Tibial artery (tissue), 4 donors: ENCODE measurements around the gene EYS.

Experiments
- DNase-seq, 2 donors: peaks; one replicate each; pipeline ENCODE4 v3.0.0-alpha.2; 2019
- H3K27ac ChIP-seq, 2 donors: fragments of 200-600 bp; sonication (generic) in 1 of 2; 1 replicate in 1 of 2; 2 replicates in 1 of 2; pipeline ENCODE4 v1.5.1; 2018 to 2019; ENCODE audit warnings: mild to moderate bottlenecking in 1 of 2
- H3K27me3 ChIP-seq, 2 donors: fragments of 200-600 bp; sonication (generic) in 1 of 2; one replicate each; pipeline versions ENCODE4 v1.5.1 to v1.6.0; 2016 to 2019
- H3K36me3 ChIP-seq, 3 donors: fragments of 200-600 bp; sonication (generic) in 2 of 3; one replicate each; pipeline ENCODE4 v1.5.1; 2016 to 2019; ENCODE audit warnings: mild to moderate bottlenecking in 2 of 3
- H3K4me1 ChIP-seq, 4 donors: fragments of 200-600 bp; sonication (generic) in 2 of 4; 1 replicate in 3 of 4; 2 replicates in 1 of 4; pipeline ENCODE4 v1.5.1; 2016 to 2019
- H3K4me3 ChIP-seq, 2 donors: fragments of 200-600 bp; sonication (generic) in 1 of 2; 1 replicate in 1 of 2; 2 replicates in 1 of 2; pipeline ENCODE4 v1.5.1; 2018 to 2019; ENCODE audit warnings: mild to moderate bottlenecking in 2 of 2
- H3K9me3 ChIP-seq, 3 donors: fragments of 200-600 bp; sonication (generic) in 1 of 3; one replicate each; pipeline ENCODE4 v1.5.1; 2016 to 2019
- intact Hi-C: fragments of 100-400 bp; cut with DNase I; formaldehyde crosslinking; loops from one replicate; pipeline ENCODE4 v1.15.0; 2023; ENCODE audit warnings: low total_unique reads
- TF ChIP-seq, protein P1 (sequence below), 2 experiments: fragments of 200-600 bp in 1 of 2; fragments of 450-650 bp in 1 of 2; IDR thresholded peaks; one replicate each; pipeline ENCODE4 v1.5.1; 2017 to 2019; ENCODE audit warnings: antibody characterized with exemption in 2 of 2, mild to moderate bottlenecking in 1 of 2, moderate library complexity in 1 of 2

EYS gene

DNA sequence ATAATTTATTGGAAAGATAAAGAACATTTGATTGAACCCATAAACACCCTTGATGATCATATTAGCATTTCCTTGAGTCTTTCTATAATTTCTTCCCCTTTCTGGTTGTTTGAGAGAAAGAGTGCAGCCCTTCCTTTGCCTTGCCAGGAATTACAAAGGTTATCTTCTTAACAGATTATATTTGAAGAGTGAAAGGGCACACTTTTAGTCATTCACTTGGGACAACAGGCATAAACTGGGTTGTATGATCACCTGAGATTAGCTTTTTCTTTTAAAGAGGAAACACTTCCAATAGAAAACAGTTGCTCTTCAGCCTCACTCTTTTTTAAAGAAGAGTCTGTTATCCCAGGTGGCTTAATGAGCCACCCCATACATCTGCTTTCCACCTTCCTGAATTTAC lies 1776.2 kb downstream of the EYS start:
- no peak overlapping the region for H3K27ac ChIP-seq
- H3K4me1 ChIP-seq = no peaks in the 10 kb centered on the region
- no peak overlapping the region for H3K4me3 ChIP-seq
- TF ChIP-seq, protein P1, sequence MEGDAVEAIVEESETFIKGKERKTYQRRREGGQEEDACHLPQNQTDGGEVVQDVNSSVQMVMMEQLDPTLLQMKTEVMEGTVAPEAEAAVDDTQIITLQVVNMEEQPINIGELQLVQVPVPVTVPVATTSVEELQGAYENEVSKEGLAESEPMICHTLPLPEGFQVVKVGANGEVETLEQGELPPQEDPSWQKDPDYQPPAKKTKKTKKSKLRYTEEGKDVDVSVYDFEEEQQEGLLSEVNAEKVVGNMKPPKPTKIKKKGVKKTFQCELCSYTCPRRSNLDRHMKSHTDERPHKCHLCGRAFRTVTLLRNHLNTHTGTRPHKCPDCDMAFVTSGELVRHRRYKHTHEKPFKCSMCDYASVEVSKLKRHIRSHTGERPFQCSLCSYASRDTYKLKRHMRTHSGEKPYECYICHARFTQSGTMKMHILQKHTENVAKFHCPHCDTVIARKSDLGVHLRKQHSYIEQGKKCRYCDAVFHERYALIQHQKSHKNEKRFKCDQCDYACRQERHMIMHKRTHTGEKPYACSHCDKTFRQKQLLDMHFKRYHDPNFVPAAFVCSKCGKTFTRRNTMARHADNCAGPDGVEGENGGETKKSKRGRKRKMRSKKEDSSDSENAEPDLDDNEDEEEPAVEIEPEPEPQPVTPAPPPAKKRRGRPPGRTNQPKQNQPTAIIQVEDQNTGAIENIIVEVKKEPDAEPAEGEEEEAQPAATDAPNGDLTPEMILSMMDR (IDR thresholded peaks at IDR 0.05) = no peak
- no peaks in the 10 kb centered on the region for H3K9me3 ChIP-seq
- H3K27me3 ChIP-seq = no peaks in the 10 kb centered on the region
- H3K36me3 ChIP-seq = no peaks in the 10 kb centered on the region
- intact Hi-C loops = no loop called here
- no peak for DNase-seq

DNA sequence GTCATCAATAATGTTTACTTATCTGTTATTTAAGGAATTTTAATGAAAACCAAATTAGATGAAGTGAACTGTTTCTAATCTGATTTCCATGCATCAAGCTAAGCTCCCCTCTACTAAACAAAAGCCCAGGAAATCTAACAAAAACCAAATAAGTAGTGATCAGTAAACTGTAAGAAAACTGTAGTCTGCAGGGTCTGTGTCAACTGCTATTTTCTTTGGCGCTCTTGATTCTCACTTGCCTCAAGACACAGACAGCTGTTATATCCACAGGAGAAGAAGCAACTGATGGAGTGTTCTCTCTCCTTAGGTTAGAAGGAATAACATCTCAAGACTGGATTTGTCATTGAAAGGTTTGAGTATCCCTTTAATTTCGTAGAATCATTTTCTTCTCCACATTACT lies 1777.9 kb downstream of the EYS start:
- intact Hi-C loops = no loop called here
- no peaks in the 10 kb centered on the region for H3K4me1 ChIP-seq
- no peaks in the 10 kb centered on the region for H3K36me3 ChIP-seq
- H3K27ac ChIP-seq = no peak overlapping the region
- H3K9me3 ChIP-seq = no peaks in the 10 kb centered on the region
- no peak for DNase-seq
- no peak overlapping the region for H3K4me3 ChIP-seq
- no peaks in the 10 kb centered on the region for H3K27me3 ChIP-seq
- TF ChIP-seq, protein P1 (IDR thresholded peaks at IDR 0.05) = no peak

DNA sequence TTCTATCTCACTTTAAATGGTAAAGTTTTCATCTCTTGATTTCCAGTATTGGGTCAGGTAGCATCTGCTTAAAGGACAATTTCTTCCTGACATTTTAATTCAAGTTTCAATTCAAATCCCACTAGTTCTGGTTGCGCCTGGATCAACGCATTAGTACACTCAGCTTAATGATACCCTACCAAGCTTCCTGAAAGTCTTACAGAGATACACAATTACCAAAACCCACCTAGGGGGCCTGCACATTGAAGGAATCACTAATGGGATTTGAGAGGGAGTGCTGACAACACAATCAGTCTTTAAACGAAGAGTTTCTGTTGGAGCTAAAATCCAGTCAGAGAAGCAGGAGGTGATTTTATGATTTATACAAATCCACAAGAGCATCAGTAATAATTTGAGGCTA lies 1778.4 kb downstream of the EYS start:
- H3K27ac ChIP-seq = no peak overlapping the region
- no peak for DNase-seq
- no peaks in the 10 kb centered on the region for H3K27me3 ChIP-seq
- H3K36me3 ChIP-seq = no peaks in the 10 kb centered on the region
- H3K4me3 ChIP-seq = no peak overlapping the region
- H3K9me3 ChIP-seq = no peaks in the 10 kb centered on the region
- intact Hi-C loops = no loop called here
- H3K4me1 ChIP-seq = no peaks in the 10 kb centered on the region
- TF ChIP-seq, protein P1 (IDR thresholded peaks at IDR 0.05) = no peak

DNA sequence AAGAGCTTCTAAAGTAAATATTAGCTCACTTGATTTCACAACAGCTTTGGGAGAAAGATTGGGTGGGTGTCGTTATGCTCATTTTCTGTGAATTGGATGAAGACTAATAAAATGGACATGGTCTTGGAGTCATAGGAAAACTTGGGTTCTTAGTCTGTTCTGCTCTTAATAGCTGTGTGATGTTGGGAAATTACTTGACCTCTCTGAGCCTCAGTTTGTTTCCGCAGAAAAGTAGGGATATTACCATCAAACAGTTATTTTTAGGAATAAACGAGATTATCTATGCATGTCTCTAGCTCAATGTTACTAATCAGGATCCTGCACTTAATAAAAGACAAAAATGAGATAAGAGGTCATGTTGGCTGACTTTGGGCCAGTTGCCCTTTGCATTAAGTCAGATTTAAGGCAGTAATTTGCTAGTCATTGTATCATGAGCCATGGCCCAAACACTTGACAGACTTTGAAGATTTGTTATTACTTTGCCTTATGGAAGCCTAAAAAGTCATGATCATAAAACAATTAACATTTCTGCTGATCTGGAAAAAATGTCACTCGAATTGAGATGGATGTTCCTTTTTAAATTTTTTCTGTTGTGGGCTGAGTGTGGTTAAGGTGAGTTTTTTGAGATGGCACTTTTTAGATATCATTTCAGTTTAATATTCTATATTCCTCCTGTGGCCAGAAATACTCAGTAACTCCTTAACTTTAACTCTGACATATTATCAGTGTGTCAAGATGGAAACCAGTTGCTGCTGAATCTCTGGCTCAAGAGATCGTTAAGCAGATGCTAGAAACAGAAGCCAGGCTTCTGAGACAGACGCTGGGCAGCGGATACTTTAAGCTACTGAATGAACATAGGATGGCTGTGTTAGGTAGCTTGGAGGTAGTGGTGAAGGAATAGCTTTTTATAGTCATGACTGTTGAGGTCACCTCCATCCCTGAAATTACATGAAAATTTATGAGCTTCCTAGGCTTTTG lies 1779.8 kb downstream of the EYS start:
- no peak for DNase-seq
- Histone ChIP-seq H3K4me3 (no peak overlapping the region), H3K27me3 (no peaks in the 10 kb centered on the region), H3K9me3 (no peaks in the 10 kb centered on the region), H3K4me1 (no peaks in the 10 kb centered on the region), H3K27ac (no peak overlapping the region), H3K36me3 (no peaks in the 10 kb centered on the region)
- TF ChIP-seq, protein P1 (IDR thresholded peaks at IDR 0.05) = no peak
- intact Hi-C loops = no loop called here

DNA sequence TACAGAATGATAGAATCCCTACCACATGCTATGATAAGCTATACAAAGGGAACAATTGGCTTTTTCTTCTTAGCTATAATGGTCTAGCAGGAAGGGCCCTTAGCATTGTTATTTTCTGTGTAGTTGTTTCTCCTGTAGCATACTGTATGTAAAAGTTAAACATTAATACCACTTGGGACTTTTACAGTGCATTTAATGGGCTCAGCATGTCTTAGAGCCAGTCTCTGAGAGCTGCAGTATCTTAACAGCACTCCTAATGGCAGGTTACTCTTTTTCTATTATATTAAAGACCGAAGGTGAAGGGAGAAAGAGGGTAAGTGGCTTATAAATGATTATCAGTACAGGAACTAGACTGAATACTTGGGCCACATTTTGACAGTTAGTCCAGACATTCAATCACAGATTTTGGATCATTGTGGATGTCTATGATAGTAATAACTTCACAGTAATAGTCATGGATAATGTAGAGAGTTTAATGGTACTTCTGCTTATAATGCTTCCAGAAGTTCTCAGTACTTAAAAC lies 1780.7 kb downstream of the EYS start:
- no peak for DNase-seq
- Histone ChIP-seq H3K9me3 (no peaks in the 10 kb centered on the region), H3K27me3 (no peaks in the 10 kb centered on the region), H3K27ac (no peak overlapping the region), H3K4me3 (no peak overlapping the region), H3K4me1 (no peaks in the 10 kb centered on the region), H3K36me3 (no peaks in the 10 kb centered on the region)
- intact Hi-C loops = no loop called here
- TF ChIP-seq, protein P1 (IDR thresholded peaks at IDR 0.05) = no peak
